ENCODE results near the gene BRAP. TPM values are rescaled to one million over a fixed set of nuclear protein-coding genes. Genes with fewer than 3 reads are reported as not detected.
"Not testable (repeated sequence)": the region's sequence is repeated elsewhere in the genome, so short reads cannot be mapped to it uniquely, and the experiment has no call there.

The BRAP gene
- polyA plus RNA-seq, 1 donor = 13.9 TPM

GRCh38 chr12:111672822-111673381, 12.9 kb downstream of the BRAP start:
- DNase-seq = no peak

DNA sequence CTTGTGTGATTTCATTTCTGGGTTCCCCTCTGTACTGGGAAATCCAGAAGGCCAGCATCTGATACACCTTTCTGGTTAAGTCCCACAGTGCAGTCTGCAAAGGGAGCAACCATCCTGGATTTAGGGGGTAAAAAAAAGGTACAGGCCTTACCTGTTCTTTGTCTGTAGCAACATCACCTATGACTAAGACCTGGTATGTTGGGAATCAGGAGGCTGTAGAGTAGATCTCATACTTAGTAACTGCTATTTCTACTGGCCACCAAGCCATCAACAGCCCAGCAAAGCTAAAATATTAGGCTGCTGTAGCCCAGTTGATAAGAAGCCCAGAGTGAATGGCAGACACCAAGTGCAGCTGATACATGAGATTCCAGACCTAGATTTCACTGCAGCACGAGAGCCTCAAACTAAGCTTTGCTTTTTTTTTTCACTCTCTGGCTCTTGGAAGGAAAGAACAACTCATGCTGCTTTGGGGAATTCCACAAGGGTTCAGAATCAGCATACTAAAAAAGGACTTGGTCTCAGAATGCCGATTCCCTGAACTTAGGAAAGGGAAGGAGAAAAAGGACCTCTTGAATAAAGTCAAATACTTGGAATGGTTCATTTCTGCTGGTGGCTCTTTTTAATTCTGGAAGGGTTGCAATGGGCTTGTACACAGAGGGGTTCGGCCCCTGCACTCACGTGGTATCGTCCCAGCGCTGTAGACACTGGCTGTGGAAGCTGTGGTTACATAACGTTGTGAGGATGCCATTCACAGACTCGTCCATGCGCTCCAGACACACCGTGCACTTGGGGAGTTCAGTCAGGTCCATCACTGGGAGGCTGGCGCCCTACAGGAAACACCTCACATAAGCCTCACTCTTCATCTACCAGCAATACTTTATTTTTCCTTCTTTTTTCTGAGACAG, 20.5 kb downstream of the BRAP start:
- DNase-seq = no peak

GRCh38 chr12:111664499-111664898, 21.3 kb downstream of the BRAP start:
- no peak for DNase-seq

GRCh38 chr12:111656016-111656415, 29.7 kb downstream of the BRAP start:
- DNase-seq = no peak

DNA sequence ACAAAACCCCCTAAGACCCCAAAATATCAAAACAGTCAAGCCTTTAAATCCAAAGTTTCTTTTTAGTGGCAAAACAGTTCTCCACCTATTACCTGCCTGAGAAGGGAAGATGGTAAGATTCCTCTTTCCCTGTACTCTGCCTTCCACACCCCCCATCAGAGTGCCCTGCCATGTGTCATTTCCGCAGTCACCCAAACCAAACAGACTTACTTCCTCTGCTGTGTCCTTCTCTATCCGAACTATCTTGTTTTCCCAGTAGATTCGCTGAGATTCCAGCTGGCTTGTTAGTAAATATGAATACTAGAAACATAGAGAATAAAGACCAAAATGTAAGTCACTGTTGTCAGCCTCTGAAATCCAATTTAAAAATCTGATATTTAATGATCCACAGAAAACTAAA, 30.4 kb downstream of the BRAP start:
- DNase-seq = no peak

- DNase-seq = no peak
Observed at GRCh38 chr12:111653596-111653995, 32.2 kb downstream of the BRAP start.

GRCh38 chr12:111652530-111652929, 33.2 kb downstream of the BRAP start:
- DNase-seq = not testable (repeated sequence)

GRCh38 chr12:111650912-111651311, 34.8 kb downstream of the BRAP start:
- DNase-seq = no peak

GRCh38 chr12:111645433-111645832, 40.3 kb downstream of the BRAP start:
- no peak for DNase-seq

DNA sequence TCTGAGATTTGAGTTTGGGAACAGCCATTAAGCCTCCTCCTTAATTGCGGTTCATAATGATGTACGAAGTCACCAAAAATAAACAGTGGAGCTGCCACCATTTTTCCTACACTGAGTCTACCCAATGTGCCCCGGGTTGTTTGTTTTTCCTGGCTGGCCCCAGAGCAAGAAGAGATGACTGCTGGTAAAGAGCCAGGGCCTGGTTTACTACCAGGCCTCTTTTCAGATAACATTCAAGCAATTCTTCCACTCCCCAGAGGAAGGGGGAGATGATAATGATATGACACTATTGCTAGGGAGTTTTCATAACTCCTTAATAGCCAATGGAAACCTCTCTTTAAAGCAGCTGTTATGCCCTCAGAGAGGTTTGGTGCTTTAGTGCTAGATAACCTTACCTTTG, 42.3 kb downstream of the BRAP start:
- no peak for DNase-seq

GRCh38 chr12:111642681-111643426, 42.9 kb downstream of the BRAP start:
- DNase-seq = no peak

DNA sequence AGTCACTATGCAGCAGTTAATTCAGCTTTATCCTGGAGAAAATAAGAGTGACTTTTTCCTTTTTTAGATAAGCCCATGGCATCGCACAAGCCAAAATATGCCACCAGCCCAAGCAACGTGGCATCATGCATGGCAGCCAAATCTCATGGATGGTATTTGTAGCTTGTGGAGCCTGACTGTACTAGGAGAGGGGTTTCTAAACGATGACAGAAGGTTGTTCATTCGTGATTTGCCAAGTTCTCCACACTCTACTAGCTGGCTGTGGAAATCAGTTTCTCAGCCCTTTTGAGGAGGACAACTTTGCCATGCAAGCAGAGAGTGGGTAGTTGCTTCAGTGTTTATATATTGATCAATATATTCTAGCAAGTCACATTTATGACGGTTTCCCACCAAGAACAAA, 45.2 kb downstream of the BRAP start:
- no peak for DNase-seq

DNA sequence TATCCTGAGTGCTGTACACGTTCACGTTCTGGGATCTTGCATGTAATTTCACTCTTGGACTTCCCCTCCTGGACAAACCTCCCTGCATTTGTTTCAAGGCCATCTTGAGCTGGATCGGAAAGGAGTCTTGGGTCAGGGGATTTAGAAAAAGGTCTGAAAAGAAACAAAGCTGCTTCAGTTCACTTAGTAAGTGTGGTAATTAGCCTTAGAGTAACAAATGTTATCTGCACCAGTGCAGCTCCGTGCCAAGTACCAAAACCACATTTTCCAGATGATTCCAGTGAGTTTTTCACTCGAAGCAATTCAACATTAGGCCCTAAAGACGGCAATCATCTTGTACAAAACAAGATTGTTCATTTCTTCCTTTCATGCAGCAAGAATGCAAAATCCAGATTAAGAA, 47.2 kb downstream of the BRAP start:
- no peak for DNase-seq

DNA sequence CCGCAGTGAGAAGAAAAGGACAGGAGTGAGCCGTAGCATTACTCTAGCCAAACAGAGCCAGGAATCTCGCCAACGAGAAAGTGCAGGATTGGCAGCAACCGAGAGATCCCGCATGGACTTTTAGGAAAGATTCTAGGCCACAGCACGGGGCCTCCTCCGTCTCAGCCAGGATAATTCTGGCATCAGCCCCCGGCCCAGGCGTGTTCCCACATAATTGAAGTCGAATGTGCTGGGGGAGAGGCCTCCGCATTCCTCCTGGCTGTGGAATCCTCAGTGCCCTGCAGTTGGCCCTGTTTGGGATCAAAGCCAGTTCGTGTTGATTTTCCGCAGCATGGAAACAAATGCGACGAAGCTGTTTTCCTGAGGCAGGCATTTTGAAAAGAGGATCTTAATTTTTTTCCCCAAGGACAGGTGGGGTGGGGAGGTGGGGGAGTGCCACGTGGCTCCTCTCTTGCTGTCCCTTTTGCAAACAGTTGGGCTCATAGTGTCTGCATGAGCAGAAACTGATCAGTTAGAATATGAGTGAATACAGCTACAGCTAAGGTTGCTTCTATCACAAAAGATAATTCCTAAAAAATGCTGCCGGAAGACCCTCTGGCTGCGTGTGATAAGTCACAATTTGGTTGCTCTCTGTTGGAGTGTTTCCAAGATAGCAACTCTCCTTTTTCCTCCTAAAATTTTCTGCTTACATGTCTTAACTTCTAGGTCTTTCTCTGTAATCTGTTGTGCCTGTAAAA, 49.4 kb downstream of the BRAP start:
- DNase-seq = peak; percentile 91

GRCh38 chr12:111635524-111635923, 50.2 kb downstream of the BRAP start:
- DNase-seq = no peak

DNA sequence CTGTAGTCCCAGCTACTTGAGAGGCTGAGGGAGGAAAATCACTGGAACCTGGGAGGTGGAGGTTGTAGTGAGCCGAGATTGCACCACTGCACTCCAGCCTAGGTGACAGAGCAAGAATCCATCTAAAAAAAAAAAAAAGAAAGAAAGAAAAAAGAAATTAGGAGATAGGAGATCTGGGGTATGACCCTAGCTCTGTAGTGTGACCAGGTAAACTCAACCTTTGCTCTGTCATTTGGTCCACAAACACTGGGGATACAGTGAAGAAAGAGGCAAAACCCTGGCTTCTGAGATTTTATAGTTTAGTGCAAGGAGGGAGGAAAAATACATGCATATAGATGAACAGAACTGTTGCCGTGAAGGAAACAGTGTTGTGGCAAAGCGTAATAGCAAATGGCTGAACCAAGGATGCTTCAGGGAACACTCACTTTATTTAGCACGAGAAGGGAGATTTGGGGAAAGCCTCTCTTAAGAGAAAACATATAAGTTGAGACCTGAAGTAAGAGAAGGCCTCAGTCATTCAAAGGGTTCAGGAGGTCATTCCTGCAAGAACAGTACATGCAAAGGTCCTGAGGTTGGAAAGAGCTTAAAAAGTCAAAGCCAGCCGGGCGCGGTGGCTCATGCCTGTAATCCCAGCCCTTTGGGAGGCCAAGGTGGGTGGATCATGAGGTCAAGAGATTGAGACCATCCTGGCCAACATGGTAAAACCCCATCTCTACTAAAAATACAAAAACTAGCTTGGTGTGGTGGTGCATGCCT, 57.1 kb downstream of the BRAP start:
- no peak for DNase-seq

- no peak for DNase-seq
Observed at GRCh38 chr12:111626230-111626629, 59.5 kb downstream of the BRAP start.

- DNase-seq = no peak
Observed at GRCh38 chr12:111624540-111624939, 61.2 kb downstream of the BRAP start.

DNA sequence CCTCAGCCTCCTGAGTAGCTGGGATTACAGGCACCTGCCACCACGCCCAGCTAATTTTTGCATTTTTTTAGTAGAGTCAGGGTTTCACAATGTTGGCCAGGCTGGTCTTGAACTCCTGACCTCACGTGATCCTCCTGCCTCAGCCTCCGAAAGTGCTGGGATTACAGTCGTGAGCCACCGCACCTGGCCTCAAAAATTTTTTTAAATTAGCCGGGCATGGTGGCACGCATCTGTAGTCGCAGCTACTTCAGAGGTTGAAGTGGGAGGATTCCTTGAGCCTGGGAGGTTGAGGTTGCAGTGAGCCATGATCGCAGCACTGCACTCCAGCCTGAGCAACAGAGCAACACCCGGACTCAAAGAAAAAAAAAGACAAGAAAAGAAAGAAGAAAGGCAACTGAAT, 67.9 kb downstream of the BRAP start:
- not testable (repeated sequence) for DNase-seq

GRCh38 chr12:111616177-111616623, 69.6 kb downstream of the BRAP start:
- no peak for DNase-seq

DNA sequence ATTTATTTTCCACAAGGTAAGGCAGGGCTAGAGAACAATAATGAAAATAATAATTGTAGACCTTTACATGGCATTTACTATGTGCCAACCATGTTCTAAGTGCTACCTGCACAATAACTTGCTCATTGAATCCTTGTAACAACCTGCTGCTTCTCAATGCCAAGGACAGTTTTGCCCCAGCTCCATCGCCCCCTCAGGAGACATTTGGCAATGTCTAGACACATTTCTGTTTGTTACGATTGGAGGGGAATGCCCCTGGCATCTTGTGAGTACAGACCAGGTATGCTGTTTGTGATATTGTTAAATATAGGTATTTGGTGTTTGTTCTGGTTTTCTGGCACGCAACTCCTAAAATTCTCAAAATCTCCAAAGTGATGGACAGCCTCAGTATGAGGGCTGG, 78.5 kb downstream of the BRAP start:
- DNase-seq = no peak

DNA sequence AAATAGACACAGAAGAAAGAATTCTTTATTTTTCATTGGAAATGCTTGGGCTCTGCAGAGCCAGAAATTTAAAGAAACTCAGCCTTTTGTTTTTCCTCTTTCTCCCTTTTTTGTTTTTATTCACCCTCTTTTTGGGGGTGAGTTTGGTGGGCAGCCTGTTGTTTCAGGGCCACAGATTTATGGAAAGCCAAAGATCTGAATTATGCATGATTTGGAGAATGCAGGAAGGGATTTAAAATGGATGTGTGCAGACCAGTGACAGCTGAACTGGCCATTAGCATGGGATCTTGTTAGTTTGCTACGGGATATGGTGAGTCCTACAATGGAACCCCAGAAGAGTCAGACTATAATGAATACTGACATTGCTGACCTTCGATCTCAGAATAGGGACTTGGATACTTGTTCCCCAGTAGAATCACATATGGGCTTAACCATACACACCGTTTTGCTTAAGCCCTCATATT, 79.0 kb downstream of the BRAP start:
- no peak for DNase-seq
